ENCODE measurements around the gene SLC51B. TPM values are rescaled to one million over a fixed set of nuclear protein-coding genes. Genes with fewer than 3 reads are reported as not detected.
"Not testable (repeated sequence)": the region's sequence is repeated elsewhere in the genome, so short reads cannot be mapped to it uniquely, and the experiment has no call there.

SLC51B gene
- total RNA-seq, 1 experiment from 2014 or later, result not detected

GRCh38 chr15:65004993-65005392 lies 40.2 kb upstream of the SLC51B start:
- Histone ChIP-seq H3K27me3 (replicated peaks; ENCODE audit: insufficient read depth, low read depth, low read length, poor library complexity) (no peaks in the 10 kb centered on the region), H3K4me3 (ENCODE audit: low read depth, low read length, poor library complexity, severe bottlenecking) (no peak overlapping the region), H3K27ac (ENCODE audit: low read depth, low read length, poor library complexity, severe bottlenecking) (no peak overlapping the region), H3K36me3 (ENCODE audit: insufficient read depth, low read length, poor library complexity, severe bottlenecking) (no peaks in the 10 kb centered on the region), H3K9me3 (ENCODE audit: low read depth, low read length, poor library complexity, severe bottlenecking) (no peaks in the 10 kb centered on the region), H3K4me1 (ENCODE audit: insufficient read depth, low read length, poor library complexity, severe bottlenecking) (no peaks in the 10 kb centered on the region)
- DNase-seq (ENCODE audit: low spot score), result no peak
- intact Hi-C loops (cut with micrococcal nuclease; ENCODE audit: unreplicated experiment), result no loop called here
- ChIA-PET CTCF (no interaction called here), POLR2A (ENCODE audit: low non-redundant PET) (no interaction called here)
- BruUV-seq (replicated peaks), result no TSS peak
- TF ChIP-seq, protein P1, sequence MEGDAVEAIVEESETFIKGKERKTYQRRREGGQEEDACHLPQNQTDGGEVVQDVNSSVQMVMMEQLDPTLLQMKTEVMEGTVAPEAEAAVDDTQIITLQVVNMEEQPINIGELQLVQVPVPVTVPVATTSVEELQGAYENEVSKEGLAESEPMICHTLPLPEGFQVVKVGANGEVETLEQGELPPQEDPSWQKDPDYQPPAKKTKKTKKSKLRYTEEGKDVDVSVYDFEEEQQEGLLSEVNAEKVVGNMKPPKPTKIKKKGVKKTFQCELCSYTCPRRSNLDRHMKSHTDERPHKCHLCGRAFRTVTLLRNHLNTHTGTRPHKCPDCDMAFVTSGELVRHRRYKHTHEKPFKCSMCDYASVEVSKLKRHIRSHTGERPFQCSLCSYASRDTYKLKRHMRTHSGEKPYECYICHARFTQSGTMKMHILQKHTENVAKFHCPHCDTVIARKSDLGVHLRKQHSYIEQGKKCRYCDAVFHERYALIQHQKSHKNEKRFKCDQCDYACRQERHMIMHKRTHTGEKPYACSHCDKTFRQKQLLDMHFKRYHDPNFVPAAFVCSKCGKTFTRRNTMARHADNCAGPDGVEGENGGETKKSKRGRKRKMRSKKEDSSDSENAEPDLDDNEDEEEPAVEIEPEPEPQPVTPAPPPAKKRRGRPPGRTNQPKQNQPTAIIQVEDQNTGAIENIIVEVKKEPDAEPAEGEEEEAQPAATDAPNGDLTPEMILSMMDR (conservative IDR thresholded peaks at IDR 0.05; ENCODE audit: low read depth, low read length), result no peak
- TF ChIP-seq EZH2 (IDR thresholded peaks at IDR 0.05; ENCODE audit: borderline replicate concordance, low read depth, low read length, poor library complexity, severe bottlenecking), result no peak

- intact Hi-C loops (cut with micrococcal nuclease; ENCODE audit: unreplicated experiment), result no loop called here
- no TSS peak for BruUV-seq (replicated peaks)
- Histone ChIP-seq H3K27me3 (replicated peaks; ENCODE audit: insufficient read depth, low read depth, low read length, poor library complexity) (no peaks in the 10 kb centered on the region), H3K9me3 (ENCODE audit: low read depth, low read length, poor library complexity, severe bottlenecking) (no peaks in the 10 kb centered on the region), H3K27ac (ENCODE audit: low read depth, low read length, poor library complexity, severe bottlenecking) (no peak overlapping the region), H3K36me3 (ENCODE audit: insufficient read depth, low read length, poor library complexity, severe bottlenecking) (no peaks in the 10 kb centered on the region), H3K4me3 (ENCODE audit: low read depth, low read length, poor library complexity, severe bottlenecking) (no peak overlapping the region), H3K4me1 (ENCODE audit: insufficient read depth, low read length, poor library complexity, severe bottlenecking) (no peaks in the 10 kb centered on the region)
- ChIA-PET POLR2A (ENCODE audit: low non-redundant PET) (no interaction called here), CTCF (no interaction called here)
- no peak for DNase-seq (ENCODE audit: low spot score)
- TF ChIP-seq EZH2 (IDR thresholded peaks at IDR 0.05; ENCODE audit: borderline replicate concordance, low read depth, low read length, poor library complexity, severe bottlenecking), result no peak
- TF ChIP-seq, protein P1 (conservative IDR thresholded peaks at IDR 0.05; ENCODE audit: low read depth, low read length), result no peak
Observed at GRCh38 chr15:65006876-65007275, 38.3 kb upstream of the SLC51B start.

DNA sequence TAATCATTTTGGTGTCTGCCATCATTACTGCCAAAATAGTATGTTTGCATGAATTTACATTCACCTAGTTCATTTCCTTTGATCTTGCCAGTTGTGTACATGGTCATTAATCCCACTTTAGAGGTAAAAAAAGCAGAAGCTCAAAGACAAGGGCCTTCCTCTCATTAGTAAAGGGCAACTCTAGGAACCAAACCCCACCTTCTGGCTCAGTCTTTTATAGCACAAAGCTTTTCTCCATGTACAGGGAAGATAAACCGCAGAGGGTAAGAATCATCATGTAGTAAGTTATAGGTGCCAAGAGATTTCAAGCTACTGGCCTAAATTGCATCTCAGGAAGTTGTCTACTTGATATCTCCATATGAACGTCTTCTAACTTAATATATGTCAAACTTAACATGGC lies 36.2 kb upstream of the SLC51B start:
- no TSS peak for BruUV-seq (replicated peaks)
- H3K9me3 ChIP-seq (ENCODE audit: low read depth, low read length, poor library complexity, severe bottlenecking), result no peaks in the 10 kb centered on the region
- H3K4me1 ChIP-seq (ENCODE audit: insufficient read depth, low read length, poor library complexity, severe bottlenecking), result no peaks in the 10 kb centered on the region
- H3K27ac ChIP-seq (ENCODE audit: low read depth, low read length, poor library complexity, severe bottlenecking), result no peak overlapping the region
- no peak for DNase-seq (ENCODE audit: low spot score)
- H3K27me3 ChIP-seq (replicated peaks; ENCODE audit: insufficient read depth, low read depth, low read length, poor library complexity), result no peaks in the 10 kb centered on the region
- ChIA-PET POLR2A (ENCODE audit: low non-redundant PET) (interaction anchor here (0.6 kb wide), 1 partner anchor 8 kb away, joined by 3 read pairs; no protein-coding TSS in a partner anchor), CTCF (interaction anchor here (0.6 to 1.3 kb wide), 2 partner anchors 197 to 278 kb away, joined by 3 to 5 read pairs; no protein-coding TSS in a partner anchor)
- intact Hi-C loops (cut with micrococcal nuclease; ENCODE audit: unreplicated experiment), result no loop called here
- no peak overlapping the region for H3K4me3 ChIP-seq (ENCODE audit: low read depth, low read length, poor library complexity, severe bottlenecking)
- H3K36me3 ChIP-seq (ENCODE audit: insufficient read depth, low read length, poor library complexity, severe bottlenecking), result peaks cover 9% of the 10 kb centered on the region
- TF ChIP-seq, protein P1 (conservative IDR thresholded peaks at IDR 0.05; ENCODE audit: low read depth, low read length), result no peak; the same call in 1 of the 2 replicates
- no peak for TF ChIP-seq EZH2 (IDR thresholded peaks at IDR 0.05; ENCODE audit: borderline replicate concordance, low read depth, low read length, poor library complexity, severe bottlenecking)

- H3K27ac ChIP-seq (ENCODE audit: low read depth, low read length, poor library complexity, severe bottlenecking); DNase-seq (ENCODE audit: low spot score); H3K4me3 ChIP-seq (ENCODE audit: low read depth, low read length, poor library complexity, severe bottlenecking); H3K27me3 ChIP-seq (replicated peaks; ENCODE audit: insufficient read depth, low read depth, low read length, poor library complexity); H3K9me3 ChIP-seq (ENCODE audit: low read depth, low read length, poor library complexity, severe bottlenecking); intact Hi-C loops (cut with micrococcal nuclease; ENCODE audit: unreplicated experiment); BruUV-seq (replicated peaks); H3K4me1 ChIP-seq (ENCODE audit: insufficient read depth, low read length, poor library complexity, severe bottlenecking): not testable (repeated sequence)
- H3K36me3 ChIP-seq (ENCODE audit: insufficient read depth, low read length, poor library complexity, severe bottlenecking), result peaks cover 24% of the 10 kb centered on the region
- ChIA-PET POLR2A (ENCODE audit: low non-redundant PET) (interaction anchor here (0.6 kb wide), 1 partner anchor 19 kb away, joined by 5 read pairs; no protein-coding TSS in a partner anchor), CTCF (interaction anchor here (0.7 kb wide), 1 partner anchor 90 kb away, joined by 3 read pairs; no protein-coding TSS in a partner anchor)
Observed at GRCh38 chr15:65011198-65011597, 34.0 kb upstream of the SLC51B start.

All from A673 (cell line).